Thyroid gland (tissue), 4 donors: ENCODE measurements around the gene PGGHG.
"Not testable (repeated sequence)": the region's sequence is repeated elsewhere in the genome, so short reads cannot be mapped to it uniquely, and the experiment has no call there.

Experiments used
- POLR2A ChIP-seq, 2 donors: fragments of 450-650 bp; IDR thresholded peaks; one replicate each; pipeline ENCODE4 v1.6.1; 2017; ENCODE audit warnings: antibody characterized with exemption in 2 of 2, mild to moderate bottlenecking in 2 of 2, moderate library complexity in 1 of 2
- TF ChIP-seq, protein P1 (sequence below), 6 experiments: fragments of 200-600 bp in 3 of 6; fragments of 450-650 bp in 3 of 6; sonication (generic) in 3 of 6; IDR thresholded peaks; one replicate each; pipeline ENCODE4 v1.5.1; 2016 to 2019; ENCODE audit warnings: antibody characterized with exemption in 6 of 6, mild to moderate bottlenecking in 2 of 6, inconsistent platforms in 1 of 6, moderate library complexity in 1 of 6

DNA sequence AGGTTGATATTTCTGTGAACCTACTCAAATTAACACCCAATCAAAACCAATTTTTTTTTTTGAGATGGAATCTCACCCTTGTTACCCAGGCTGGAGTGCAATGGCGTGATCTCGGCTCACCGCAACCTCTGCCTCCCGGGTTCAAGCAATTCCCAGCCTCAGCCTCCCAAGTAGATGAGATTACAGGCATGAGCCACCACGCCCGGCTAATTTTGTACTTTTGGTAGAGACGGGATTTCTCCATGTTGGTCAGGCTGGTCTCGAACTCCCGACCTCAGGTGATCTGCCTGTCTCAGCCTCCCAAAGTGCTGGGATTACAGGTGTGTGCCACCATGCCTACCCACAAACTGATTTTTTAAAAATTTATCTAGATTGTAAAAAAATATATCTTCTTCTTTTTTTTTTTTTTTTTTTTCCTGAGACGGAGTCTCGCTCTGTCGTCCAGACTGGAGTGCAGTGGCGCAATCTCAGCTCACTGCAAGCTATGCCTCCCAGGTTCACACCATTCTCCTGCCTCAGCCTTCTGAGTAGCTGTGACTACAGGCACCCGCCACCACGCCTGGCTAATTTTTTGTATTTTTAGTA lies 39.7 kb downstream of the PGGHG start:
- TF ChIP-seq, protein P1, sequence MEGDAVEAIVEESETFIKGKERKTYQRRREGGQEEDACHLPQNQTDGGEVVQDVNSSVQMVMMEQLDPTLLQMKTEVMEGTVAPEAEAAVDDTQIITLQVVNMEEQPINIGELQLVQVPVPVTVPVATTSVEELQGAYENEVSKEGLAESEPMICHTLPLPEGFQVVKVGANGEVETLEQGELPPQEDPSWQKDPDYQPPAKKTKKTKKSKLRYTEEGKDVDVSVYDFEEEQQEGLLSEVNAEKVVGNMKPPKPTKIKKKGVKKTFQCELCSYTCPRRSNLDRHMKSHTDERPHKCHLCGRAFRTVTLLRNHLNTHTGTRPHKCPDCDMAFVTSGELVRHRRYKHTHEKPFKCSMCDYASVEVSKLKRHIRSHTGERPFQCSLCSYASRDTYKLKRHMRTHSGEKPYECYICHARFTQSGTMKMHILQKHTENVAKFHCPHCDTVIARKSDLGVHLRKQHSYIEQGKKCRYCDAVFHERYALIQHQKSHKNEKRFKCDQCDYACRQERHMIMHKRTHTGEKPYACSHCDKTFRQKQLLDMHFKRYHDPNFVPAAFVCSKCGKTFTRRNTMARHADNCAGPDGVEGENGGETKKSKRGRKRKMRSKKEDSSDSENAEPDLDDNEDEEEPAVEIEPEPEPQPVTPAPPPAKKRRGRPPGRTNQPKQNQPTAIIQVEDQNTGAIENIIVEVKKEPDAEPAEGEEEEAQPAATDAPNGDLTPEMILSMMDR (IDR thresholded peaks at IDR 0.05): not testable (repeated sequence)
- not testable (repeated sequence) for TF ChIP-seq POLR2A (IDR thresholded peaks at IDR 0.05)
